Peyer's patch (tissue), 4 donors: ENCODE results near the gene ACY1. TPM values are rescaled to one million over a fixed set of nuclear protein-coding genes. Genes with fewer than 3 reads are reported as not detected.

Experiments
- DNase-seq, 3 donors: peaks; one replicate each; pipeline ENCODE4 v3.0.0-alpha.2; 2017 to 2019
- H3K27ac ChIP-seq, 4 donors: fragments of 200-600 bp; sonication (generic); one replicate each; pipeline ENCODE4 v1.5.1; 2016 to 2019
- H3K27me3 ChIP-seq, 2 donors: fragments of 200-600 bp; sonication (generic); one replicate each; pipeline ENCODE4 v1.5.1; 2019
- H3K36me3 ChIP-seq, 3 donors: fragments of 200-600 bp; sonication (generic); one replicate each; pipeline ENCODE4 v1.5.1; 2016 to 2019
- H3K4me1 ChIP-seq, 4 donors: fragments of 200-600 bp; sonication (generic); one replicate each; pipeline ENCODE4 v1.5.1; 2016 to 2019
- H3K4me3 ChIP-seq, 4 donors: fragments of 200-600 bp; sonication (generic); 1 replicate in 3 of 4; 2 replicates in 1 of 4; pipeline ENCODE4 v1.5.1; 2016 to 2019; ENCODE audit warnings: mild to moderate bottlenecking in 1 of 4
- H3K9me3 ChIP-seq, 4 donors: fragments of 200-600 bp; sonication (generic); one replicate each; pipeline ENCODE4 v1.5.1; 2016 to 2019; ENCODE audit warnings: mild to moderate bottlenecking in 1 of 4
- CTCF ChIP-seq, 6 experiments: fragments of 450-650 bp in 4 of 6; fragments of 200-600 bp in 2 of 6; sonication (generic) in 1 of 6; IDR thresholded peaks; one replicate each; pipeline ENCODE4 v1.5.1; 2017 to 2019; ENCODE audit warnings: antibody characterized with exemption in 6 of 6, mild to moderate bottlenecking in 3 of 6, moderate library complexity in 1 of 6
- POLR2A ChIP-seq, 2 donors: fragments of 450-650 bp; IDR thresholded peaks; one replicate each; pipeline ENCODE4 v1.5.1; 2017; ENCODE audit warnings: antibody characterized with exemption in 2 of 2, mild to moderate bottlenecking in 2 of 2, moderate library complexity in 2 of 2
- total RNA-seq, 4 donors: library from RNA; depleted of rRNA; stranded (reverse); fragments of >200 nt; gene quantifications; one replicate each; pipeline ENCODE4 v1.1.0, GENCODE V29; 2016

Gene ACY1
- total RNA-seq, 4 donors from 2014 or later = 95.7 to 977 (median 609) TPM

DNA sequence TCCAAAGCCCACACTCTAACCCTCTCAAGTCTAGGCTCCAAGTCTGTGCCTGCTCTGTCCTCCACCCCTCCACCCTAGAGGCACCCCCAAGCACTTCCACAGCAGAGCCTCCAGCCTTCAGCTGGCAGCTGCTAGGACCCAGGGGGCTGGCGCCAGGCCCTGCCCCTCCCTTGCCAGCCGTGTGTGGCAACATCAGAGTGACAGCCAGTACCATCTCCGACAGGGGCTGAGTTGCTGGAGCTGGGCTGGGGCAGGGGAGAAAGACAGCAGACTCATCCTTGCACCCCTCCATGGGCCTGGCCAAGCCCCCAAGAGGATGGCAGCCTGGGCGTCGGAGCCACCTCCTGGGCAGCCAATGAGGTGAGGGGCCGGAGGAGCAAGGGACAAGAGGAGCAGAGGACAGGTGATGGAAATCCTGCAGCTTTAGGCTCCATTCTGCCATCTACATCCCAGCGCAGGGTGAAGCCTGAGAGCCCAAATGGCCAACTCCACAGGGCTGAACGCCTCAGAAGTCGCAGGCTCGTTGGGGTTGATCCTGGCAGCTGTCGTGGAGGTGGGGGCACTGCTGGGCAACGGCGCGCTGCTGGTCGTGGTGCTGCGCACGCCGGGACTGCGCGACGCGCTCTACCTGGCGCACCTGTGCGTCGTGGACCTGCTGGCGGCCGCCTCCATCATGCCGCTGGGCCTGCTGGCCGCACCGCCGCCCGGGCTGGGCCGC is 28.0 kb upstream of the ACY1 start, which contains the start of gene GPR62:
GPR62 (plus strand) TSS at position 207 of the 718 bp plus-strand sequence; CDS start at position 479, 272 bp downstream.
- no peaks in the 10 kb centered on the region for H3K27me3 ChIP-seq
- peaks cover 0 to 15% (median 7%) of the 10 kb centered on the region in 4 donors for H3K4me1 ChIP-seq
- H3K4me3 ChIP-seq = peak within 1 kb of the TSS; percentile 36 to 55 (median 50)
- H3K27ac ChIP-seq = peak within 1 kb of the TSS in 3 of 4 donors; percentile 22 to 58 (median 42)
- TF ChIP-seq CTCF (IDR thresholded peaks at IDR 0.05) (no peak), POLR2A (IDR thresholded peaks at IDR 0.05) (no peak)
- no peak for DNase-seq
- peaks cover 0 to 6% (median 0%) of the 10 kb centered on the region in 4 donors for H3K9me3 ChIP-seq
- peaks cover 0 to 7% (median 0%) of the 10 kb centered on the region in 3 donors for H3K36me3 ChIP-seq

- Histone ChIP-seq H3K27ac (peak overlapping the region in 3 of 4 donors; percentile 22 to 58 (median 42)), H3K9me3 (peaks cover 0 to 6% (median 0%) of the 10 kb centered on the region in 4 donors), H3K4me3 (peak overlapping the region; percentile 36 to 55 (median 50)), H3K27me3 (no peaks in the 10 kb centered on the region), H3K36me3 (peaks cover 0 to 7% (median 0%) of the 10 kb centered on the region in 3 donors), H3K4me1 (peaks cover 0 to 15% (median 7%) of the 10 kb centered on the region in 4 donors)
- peak in 1 of 3 donors; percentile 58 for DNase-seq
- TF ChIP-seq CTCF (IDR thresholded peaks at IDR 0.05) = peak in 4 of 6 experiments; percentile 34 to 55 (median 46)
- TF ChIP-seq POLR2A (IDR thresholded peaks at IDR 0.05) = no peak
Observed at GRCh38 chr3:51955893-51956770, 27.2 kb upstream of the ACY1 start.

GRCh38 chr3:51957520-51958205 is 25.7 kb upstream of the ACY1 start:
- peaks cover 0 to 6% (median 0%) of the 10 kb centered on the region in 4 donors for H3K9me3 ChIP-seq
- no peak overlapping the region for H3K27ac ChIP-seq
- peaks cover 0 to 7% (median 0%) of the 10 kb centered on the region in 3 donors for H3K36me3 ChIP-seq
- DNase-seq = no peak
- TF ChIP-seq CTCF (IDR thresholded peaks at IDR 0.05) = no peak
- TF ChIP-seq POLR2A (IDR thresholded peaks at IDR 0.05) = no peak
- H3K4me1 ChIP-seq = peaks cover 0 to 15% (median 7%) of the 10 kb centered on the region in 4 donors
- H3K27me3 ChIP-seq = no peaks in the 10 kb centered on the region
- H3K4me3 ChIP-seq = no peak overlapping the region

GRCh38 chr3:51958603-51959521 is 24.5 kb upstream of the ACY1 start:
- no peaks in the 10 kb centered on the region for H3K27me3 ChIP-seq
- H3K27ac ChIP-seq = no peak overlapping the region
- H3K9me3 ChIP-seq = peaks cover 0 to 6% (median 0%) of the 10 kb centered on the region in 4 donors
- peaks cover 0 to 7% (median 0%) of the 10 kb centered on the region in 3 donors for H3K36me3 ChIP-seq
- TF ChIP-seq POLR2A (IDR thresholded peaks at IDR 0.05) = no peak
- no peak for TF ChIP-seq CTCF (IDR thresholded peaks at IDR 0.05)
- DNase-seq = no peak
- H3K4me1 ChIP-seq = peaks cover 0 to 15% (median 7%) of the 10 kb centered on the region in 4 donors
- no peak overlapping the region for H3K4me3 ChIP-seq
